D721Med (cell line): ENCODE measurements around the gene EBI3.

Source experiments
- DNase-seq: peaks from one replicate; pipeline ENCODE4 v3.0.0; 2011; ENCODE audit warnings: low spot score; ENCODE audit not compliant: insufficient read length
- FAIRE-seq: peaks from 2 replicates; lab custom pipeline; 2011; peaks lifted over from hg19 to GRCh38; lab: Jason Lieb, UNC
- CTCF ChIP-seq: IDR thresholded peaks from 2 replicates; pipeline ENCODE4 v1.5.1; 2012; ENCODE audit warnings: mild to moderate bottlenecking, control low read depth; ENCODE audit not compliant: insufficient read depth; ENCODE audit errors: missing control alignments

EBI3 gene

GRCh38 chr19:4246767-4247593 is 17.7 kb downstream of the EBI3 start, which contains the start of gene YJU2:
YJU2 (plus strand) TSS chr19:4247080; CDS start chr19:4247147, 67 bp downstream.
- TF ChIP-seq CTCF, result peak; percentile 67
- FAIRE-seq (no peak), DNase-seq (peak; percentile 91)

- no peak for TF ChIP-seq CTCF
- FAIRE-seq, result no peak
Measured at GRCh38 chr19:4256563-4256962, 27.2 kb downstream of the EBI3 start.

GRCh38 chr19:4257025-4257424 is 27.7 kb downstream of the EBI3 start:
- DNase-seq, result no peak
- TF ChIP-seq CTCF, result no peak

More at GRCh38 chr19:4256563-4256962, 27.2 kb downstream of the EBI3 start:
- peak; percentile 3 for DNase-seq

DNA sequence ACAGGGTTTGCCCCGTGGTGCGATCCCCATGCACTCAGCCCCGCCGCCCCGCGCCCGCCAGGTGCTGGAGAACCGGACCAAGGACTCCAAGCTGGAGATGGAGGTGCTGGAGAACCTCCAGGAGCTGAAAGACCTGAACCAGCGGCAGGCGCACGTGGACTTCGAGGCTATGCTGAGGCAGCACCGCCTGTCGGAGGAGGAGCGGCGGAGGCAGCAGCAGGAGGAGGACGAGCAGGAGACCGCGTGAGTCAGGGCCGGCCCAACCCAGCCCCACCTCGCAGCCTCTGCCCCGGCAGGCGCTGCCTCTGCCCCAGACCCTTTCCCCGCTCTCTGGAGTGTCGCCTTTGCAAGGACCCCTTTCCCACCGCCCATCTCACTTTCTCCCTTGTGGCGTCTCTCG is 28.9 kb downstream of the EBI3 start:
- TF ChIP-seq CTCF, result no peak
- no peak for FAIRE-seq
- DNase-seq, result peak; percentile 4

More at GRCh38 chr19:4257025-4257424, 27.7 kb downstream of the EBI3 start:
- FAIRE-seq, result no peak

GRCh38 chr19:4260613-4261191 is 31.4 kb downstream of the EBI3 start:
- no peak for TF ChIP-seq CTCF
- FAIRE-seq, result no peak
- DNase-seq, result no peak

- FAIRE-seq, result no peak
- DNase-seq, result peak; percentile 5
- TF ChIP-seq CTCF, result no peak
Measured at GRCh38 chr19:4264812-4265211, 35.5 kb downstream of the EBI3 start.
